Nephron (organoid): ENCODE results near the gene ERBB3.

Experiments
- H3K27ac Mint-ChIP-seq, 3 experiments: 2 replicates each; pipeline ENCODE4 v1.8.0; 2020; ENCODE audit warnings: mixed read lengths in 3 of 3, mild to moderate bottlenecking in 2 of 3, moderate library complexity in 1 of 3
- H3K27me3 Mint-ChIP-seq: 2 replicates; pipeline ENCODE4 v1.8.0; 2021; ENCODE audit warnings: low read depth, mild to moderate bottlenecking, moderate library complexity, mixed read lengths
- H3K36me3 Mint-ChIP-seq: 2 replicates; pipeline ENCODE4 v1.8.0; 2020; ENCODE audit warnings: low read depth, mixed read lengths
- H3K4me1 Mint-ChIP-seq: 2 replicates; pipeline ENCODE4 v1.8.0; 2020; ENCODE audit warnings: mixed read lengths
- H3K4me3 Mint-ChIP-seq, 3 experiments: 2 replicates each; pipeline ENCODE4 v1.8.0; 2020; ENCODE audit warnings: mild to moderate bottlenecking in 3 of 3, mixed read lengths in 3 of 3, moderate library complexity in 2 of 3
- H3K9me3 Mint-ChIP-seq: 2 replicates; pipeline ENCODE4 v1.8.0; 2020; ENCODE audit warnings: mixed read lengths
- CTCF ChIP-seq, 3 experiments: fragments of 200-600 bp; sonication (generic); IDR thresholded peaks; one replicate each; pipeline ENCODE4 v1.5.0; 2021; ENCODE audit warnings: antibody characterized with exemption in 3 of 3; ENCODE audit not compliant: unreplicated experiment in 3 of 3

Gene ERBB3

GRCh38 chr12:56104109-56104814, 24.3 kb downstream of the ERBB3 start, which contains the start of gene PA2G4:
TSS of gene PA2G4 (plus strand) at chr12:56104559. CDS start at chr12:56104738, 179 bp downstream.
- H3K4me1 Mint-ChIP-seq, result peaks cover 32% of the 10 kb centered on the region
- no peaks in the 10 kb centered on the region for H3K27me3 Mint-ChIP-seq
- H3K27ac Mint-ChIP-seq, result peak within 1 kb of the TSS; percentile 90 to 97 (median 97)
- peaks cover 46% of the 10 kb centered on the region for H3K36me3 Mint-ChIP-seq
- TF ChIP-seq CTCF (IDR thresholded peaks at IDR 0.05; ENCODE audit: unreplicated experiment in 3 of 3), result no peak
- no peaks in the 10 kb centered on the region for H3K9me3 Mint-ChIP-seq
- peak within 1 kb of the TSS; percentile 93 to 95 (median 94) for H3K4me3 Mint-ChIP-seq

- Mint-ChIP-seq H3K4me3 (peak overlapping the region; percentile 93 to 95 (median 94)), H3K9me3 (no peaks in the 10 kb centered on the region), H3K27me3 (no peaks in the 10 kb centered on the region), H3K36me3 (peaks cover 44% of the 10 kb centered on the region), H3K4me1 (peaks cover 32% of the 10 kb centered on the region), H3K27ac (peak overlapping the region; percentile 90 to 97 (median 97))
- TF ChIP-seq CTCF (IDR thresholded peaks at IDR 0.05; ENCODE audit: unreplicated experiment in 3 of 3), result peak in 1 of 3 experiments; percentile 9
These were observed 25.0 kb downstream of the ERBB3 start for GRCh38 chr12:56104815-56105608.

GRCh38 chr12:56105609-56105902, 25.6 kb downstream of the ERBB3 start:
- no peak for TF ChIP-seq CTCF (IDR thresholded peaks at IDR 0.05; ENCODE audit: unreplicated experiment in 3 of 3)
- Mint-ChIP-seq H3K27me3 (no peaks in the 10 kb centered on the region), H3K4me3 (peak overlapping the region; percentile 93 to 95 (median 94)), H3K27ac (peak overlapping the region; percentile 90 to 97 (median 97)), H3K36me3 (peaks cover 48% of the 10 kb centered on the region), H3K4me1 (peaks cover 32% of the 10 kb centered on the region), H3K9me3 (no peaks in the 10 kb centered on the region)

GRCh38 chr12:56107242-56107641, 27.3 kb downstream of the ERBB3 start:
- TF ChIP-seq CTCF (IDR thresholded peaks at IDR 0.05; ENCODE audit: unreplicated experiment in 3 of 3), result no peak
- Mint-ChIP-seq H3K4me1 (peaks cover 32% of the 10 kb centered on the region), H3K4me3 (peak overlapping the region; percentile 46 to 68 (median 54)), H3K27ac (no peak overlapping the region), H3K36me3 (peaks cover 55% of the 10 kb centered on the region), H3K9me3 (no peaks in the 10 kb centered on the region), H3K27me3 (no peaks in the 10 kb centered on the region)

GRCh38 chr12:56110571-56110970, 30.6 kb downstream of the ERBB3 start:
- Mint-ChIP-seq H3K36me3 (peaks cover 76% of the 10 kb centered on the region), H3K9me3 (no peaks in the 10 kb centered on the region), H3K27me3 (no peaks in the 10 kb centered on the region), H3K4me1 (peaks cover 16% of the 10 kb centered on the region), H3K4me3 (no peak overlapping the region), H3K27ac (no peak overlapping the region)
- no peak for TF ChIP-seq CTCF (IDR thresholded peaks at IDR 0.05; ENCODE audit: unreplicated experiment in 3 of 3)
